Epidermal melanocyte (primary cell): ENCODE measurements around the gene GSTM3.
A peak's percentile ranks its signal among the peaks of the same experiment; 100 is the strongest.
"Not testable (repeated sequence)": the region's sequence is repeated elsewhere in the genome, so short reads cannot be mapped to it uniquely, and the experiment has no call there.

Experiments used
- DNase-seq: peaks from one replicate; pipeline ENCODE4 v3.0.0; 2011; ENCODE audit warnings: low spot score; ENCODE audit not compliant: insufficient read length

Gene GSTM3

GRCh38 chr1:109762039-109762585, 21.3 kb upstream of the GSTM3 start:
- DNase-seq = no peak

- DNase-seq = no peak
Observed at GRCh38 chr1:109761227-109762038, 20.6 kb upstream of the GSTM3 start.

GRCh38 chr1:109760581-109761226, 19.9 kb upstream of the GSTM3 start:
- no peak for DNase-seq

- DNase-seq = no peak
Observed at GRCh38 chr1:109759513-109760334, 18.9 kb upstream of the GSTM3 start.

- DNase-seq = no peak
Observed at GRCh38 chr1:109757936-109758786, 17.3 kb upstream of the GSTM3 start.

- DNase-seq = no peak
Observed at GRCh38 chr1:109756848-109757521, 16.1 kb upstream of the GSTM3 start.

GRCh38 chr1:109756325-109756724, 15.5 kb upstream of the GSTM3 start:
- not testable (repeated sequence) for DNase-seq

DNA sequence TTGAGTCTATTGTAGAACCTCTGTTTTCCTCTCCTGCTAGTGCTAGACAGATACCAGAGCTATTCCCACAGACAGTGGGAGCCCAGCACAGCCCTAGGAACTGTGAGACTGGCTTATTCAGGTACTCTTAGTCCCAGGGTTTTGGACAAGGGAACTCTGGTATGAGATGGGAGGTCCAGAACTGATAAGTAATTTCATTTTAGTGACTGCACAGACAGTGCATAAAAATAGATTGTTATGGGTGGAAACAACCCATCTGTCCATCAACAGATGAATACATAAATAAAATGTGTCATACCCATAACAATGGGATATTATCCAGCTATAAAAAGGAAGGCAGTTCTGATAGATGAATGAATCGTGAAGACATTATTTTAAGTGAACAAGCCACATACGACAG, 13.9 kb upstream of the GSTM3 start:
- no peak for DNase-seq

GRCh38 chr1:109751531-109752260, 10.9 kb upstream of the GSTM3 start:
- no peak for DNase-seq

DNA sequence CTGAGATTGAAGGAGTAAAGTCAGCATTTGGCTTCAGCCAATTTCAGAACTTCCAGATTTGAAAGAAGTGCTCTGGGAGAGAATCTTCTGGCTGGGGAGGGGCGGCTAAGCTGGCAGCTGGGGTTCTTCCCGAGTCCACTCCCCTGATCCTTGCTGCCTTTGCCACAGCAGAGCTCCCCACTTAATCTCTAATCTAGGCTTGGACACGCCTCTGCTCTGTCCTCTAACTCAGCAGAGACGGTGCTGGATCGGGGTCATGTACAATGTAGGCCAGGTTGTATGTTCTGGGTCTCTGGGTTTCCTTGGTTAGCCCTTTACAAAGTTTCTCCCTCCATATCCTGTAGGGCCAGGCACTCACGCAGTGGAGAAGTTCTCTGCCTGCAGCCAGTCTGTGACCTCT, 10.1 kb upstream of the GSTM3 start:
- DNase-seq = no peak

DNA sequence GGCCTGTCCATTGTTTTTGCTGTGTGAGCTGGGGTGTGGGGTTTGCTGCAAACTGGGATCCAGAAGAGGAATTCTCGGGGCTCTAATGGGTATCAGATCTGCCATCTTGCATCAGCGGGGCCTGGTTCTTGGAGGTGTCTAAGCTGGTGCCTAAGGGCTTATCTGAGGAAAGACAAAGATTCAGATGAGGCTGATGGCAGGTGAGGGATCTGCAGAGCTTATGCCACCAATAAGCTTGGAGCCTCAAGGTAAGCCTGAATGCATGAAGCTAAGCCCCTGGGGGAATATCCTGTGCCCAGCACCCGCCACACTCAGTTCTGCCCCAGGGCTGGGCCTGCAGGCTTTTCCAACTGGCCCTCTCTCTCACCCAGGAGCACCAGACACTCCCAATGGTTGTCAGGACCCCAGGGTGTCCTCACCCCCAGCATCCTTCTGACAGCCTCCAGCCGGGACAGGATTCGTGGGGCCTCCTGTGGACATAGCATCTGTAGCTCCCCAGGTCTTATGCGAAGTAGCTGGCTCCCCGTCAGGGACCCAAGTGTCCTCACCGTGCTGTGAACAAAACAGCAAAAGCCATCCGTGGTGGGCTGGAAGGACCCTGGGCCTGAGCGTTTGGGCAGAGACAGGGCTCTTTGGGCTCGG, 9.5 kb upstream of the GSTM3 start:
- no peak for DNase-seq

- no peak for DNase-seq
Observed at GRCh38 chr1:109749221-109749620, 8.4 kb upstream of the GSTM3 start.

- not testable (repeated sequence) for DNase-seq
Observed at GRCh38 chr1:109748311-109748710, 7.5 kb upstream of the GSTM3 start.

DNA sequence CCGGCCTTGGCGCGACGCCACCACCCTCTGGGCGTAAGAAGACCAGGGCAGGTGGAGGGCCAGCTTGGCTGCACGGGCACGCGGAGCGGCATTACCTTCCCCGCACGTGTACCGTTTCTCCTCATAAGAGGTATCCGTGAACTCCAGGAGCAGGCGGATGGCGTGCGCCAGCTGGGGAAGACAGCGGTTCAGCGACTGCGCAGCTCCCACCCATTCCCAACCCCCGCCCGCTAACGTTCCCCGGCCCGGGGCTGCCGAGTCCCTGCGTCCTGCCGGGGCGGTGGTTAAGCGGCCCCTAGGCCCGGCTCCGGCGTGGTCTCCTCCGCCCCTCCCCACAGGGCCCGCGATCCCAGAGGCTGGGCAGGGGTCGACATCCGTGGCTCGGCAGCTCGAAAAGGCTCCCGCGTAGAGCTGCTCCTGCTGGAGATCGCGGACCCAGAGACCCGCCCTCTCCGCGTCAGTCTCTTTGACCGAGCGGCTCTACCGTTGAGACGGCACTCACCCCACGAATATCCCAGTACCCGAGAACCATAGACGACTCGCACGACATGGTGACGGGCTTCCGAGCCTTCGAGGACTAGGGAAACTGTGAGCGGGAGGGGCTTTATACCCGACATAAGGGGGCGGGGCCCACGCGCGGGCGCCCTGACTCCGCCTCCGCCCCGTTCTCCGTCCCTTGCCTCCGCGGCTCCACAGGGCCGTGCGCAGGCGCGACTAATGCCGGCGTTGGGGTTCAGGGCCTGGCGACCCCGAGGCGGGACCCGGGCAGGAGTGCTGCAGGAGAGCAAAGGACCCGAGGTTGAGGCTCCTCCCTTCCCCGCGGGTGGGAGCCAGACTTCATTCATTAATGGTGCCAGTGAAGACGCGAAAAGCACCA, 862 bp downstream of the GSTM3 start:
- DNase-seq = peak; percentile 58

DNA sequence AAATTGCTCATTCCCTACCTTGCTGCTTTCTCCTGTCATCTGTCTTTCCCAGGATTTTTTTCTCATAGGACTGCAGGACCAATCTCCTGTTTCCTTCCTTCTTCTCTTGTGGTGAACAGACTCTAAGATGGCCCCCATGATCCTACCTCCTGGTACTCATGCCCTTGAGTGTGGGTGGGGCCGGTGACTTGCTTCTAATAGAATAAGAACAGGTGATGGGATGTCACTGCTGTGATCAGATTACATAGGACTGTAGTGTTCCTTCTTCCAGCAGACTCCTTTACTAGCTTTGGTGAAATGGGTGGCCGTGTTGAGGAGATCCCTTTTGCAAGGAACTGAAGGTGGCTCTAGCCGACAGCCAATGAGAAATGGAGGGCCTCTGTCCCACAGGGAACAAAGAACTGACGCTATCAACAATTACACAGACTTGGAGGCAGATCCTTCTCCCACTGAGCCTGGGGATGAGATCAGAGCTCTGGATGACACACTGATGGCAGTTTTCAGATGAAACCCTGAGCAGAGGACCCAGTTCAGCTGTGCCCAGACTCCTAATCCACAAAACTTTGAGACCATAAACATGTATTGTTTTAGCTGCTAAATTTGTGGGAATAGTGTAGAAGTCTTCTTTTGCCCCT, 7.5 kb downstream of the GSTM3 start:
- DNase-seq = no peak

DNA sequence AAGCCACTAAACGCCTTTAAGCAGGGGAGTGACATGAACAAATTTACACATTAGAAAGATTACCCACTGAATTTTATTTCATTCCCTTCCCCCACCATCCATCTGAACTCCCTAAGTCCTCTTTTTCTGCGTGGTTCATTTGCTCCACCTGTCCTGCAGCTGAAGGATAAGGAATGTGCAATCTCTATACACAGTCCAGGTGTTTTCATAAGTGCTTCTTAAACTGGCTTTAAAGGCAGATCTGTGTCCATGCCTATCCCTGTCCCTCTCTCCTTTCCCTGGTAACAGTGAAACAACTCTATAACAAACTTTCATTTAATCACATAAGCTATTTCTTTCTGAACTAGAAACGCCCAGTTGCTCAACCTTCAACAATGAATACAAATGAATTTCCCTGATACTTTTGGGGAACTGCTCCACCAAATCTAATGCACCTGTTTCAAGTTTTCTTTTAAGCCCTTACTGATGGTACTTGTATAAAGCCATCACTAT, 8.4 kb downstream of the GSTM3 start:
- no peak for DNase-seq

DNA sequence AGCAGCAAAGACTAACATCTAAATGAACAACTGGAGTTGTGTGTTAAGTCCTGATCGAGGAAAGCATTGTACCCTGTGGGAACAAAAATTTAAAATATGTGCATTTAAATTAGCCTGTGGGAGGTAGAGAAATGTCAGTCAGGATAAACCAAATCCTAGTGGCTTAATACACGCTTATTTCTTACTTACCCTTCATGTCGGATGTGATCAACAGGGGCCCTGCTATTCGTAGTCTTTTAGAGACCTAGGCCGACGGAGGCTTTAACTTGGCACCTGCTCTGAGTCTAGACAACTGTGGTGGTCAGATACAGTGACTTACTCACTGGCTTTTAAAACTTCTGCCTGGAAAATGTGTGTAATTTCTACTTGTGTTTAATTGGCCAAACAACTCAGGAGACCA, 10.2 kb downstream of the GSTM3 start:
- DNase-seq = peak; percentile 14
